IgD-negative memory B cell (primary cell): ENCODE results near the gene NDUFB1. TPM values are rescaled to one million over a fixed set of nuclear protein-coding genes. Genes with fewer than 3 reads are reported as not detected.

Experiments used
- H3K27ac Mint-ChIP-seq, 3 donors: one replicate each; pipeline ENCODE4 v1.8.0; 2020 to 2022; ENCODE audit warnings: mild to moderate bottlenecking in 3 of 3, mixed read lengths in 3 of 3, moderate library complexity in 1 of 3
- H3K27me3 Mint-ChIP-seq: one replicate; pipeline ENCODE4 v1.8.0; 2021; ENCODE audit warnings: mixed read lengths
- H3K36me3 Mint-ChIP-seq: one replicate; pipeline ENCODE4 v1.8.0; 2020; ENCODE audit warnings: mild to moderate bottlenecking, mixed read lengths
- H3K4me1 Mint-ChIP-seq, 3 donors: one replicate each; pipeline ENCODE4 v1.8.0; 2020 to 2022; ENCODE audit warnings: mixed read lengths in 3 of 3, mild to moderate bottlenecking in 1 of 3
- H3K4me3 Mint-ChIP-seq, 4 donors: one replicate each; pipeline ENCODE4 v1.8.0; 2020 to 2022; ENCODE audit warnings: mild to moderate bottlenecking in 4 of 4, mixed read lengths in 4 of 4, moderate library complexity in 3 of 4
- H3K9me3 Mint-ChIP-seq, 3 donors: one replicate each; pipeline ENCODE4 v1.8.0; 2020 to 2021; ENCODE audit warnings: mixed read lengths in 3 of 3, mild to moderate bottlenecking in 1 of 3
- polyA plus RNA-seq: library from polyadenylated mRNA; unstranded; fragments of 300-500 nt; fragmentation: Illumina TruSeq; gene quantifications from one replicate; pipeline ENCODE4 v1.2.3, GENCODE V29; 2021

The NDUFB1 gene
- polyA plus RNA-seq, 1 donor from 2014 or later = 279 TPM

GRCh38 chr14:92108345-92109254, 12.9 kb downstream of the NDUFB1 start:
- H3K27me3 Mint-ChIP-seq = no peaks in the 10 kb centered on the region
- no peaks in the 10 kb centered on the region for H3K9me3 Mint-ChIP-seq
- peaks cover 2% of the 10 kb centered on the region for H3K36me3 Mint-ChIP-seq
- peak overlapping the region; percentile 9 to 81 (median 34) for H3K27ac Mint-ChIP-seq
- H3K4me1 Mint-ChIP-seq = peaks cover 22 to 27% (median 25%) of the 10 kb centered on the region in 3 donors
- peak overlapping the region; percentile 69 to 88 (median 78) for H3K4me3 Mint-ChIP-seq

- peaks cover 26 to 38% (median 38%) of the 10 kb centered on the region in 3 donors for H3K4me1 Mint-ChIP-seq
- H3K4me3 Mint-ChIP-seq = peak within 1 kb of the TSS; percentile 91 to 100 (median 96)
- no peaks in the 10 kb centered on the region for H3K9me3 Mint-ChIP-seq
- peak within 1 kb of the TSS; percentile 64 to 97 (median 79) for H3K27ac Mint-ChIP-seq
- H3K27me3 Mint-ChIP-seq = no peaks in the 10 kb centered on the region
- peaks cover 2% of the 10 kb centered on the region for H3K36me3 Mint-ChIP-seq
Measured at GRCh38 chr14:92106143-92106926, 15.2 kb downstream of the NDUFB1 start, which contains the start of gene ATXN3. TSS of gene ATXN3 (minus strand) at chr14:92106582. CDS start at chr14:92106552, 30 bp downstream.

- Mint-ChIP-seq H3K36me3 (peaks cover 2% of the 10 kb centered on the region), H3K27ac (peak overlapping the region; percentile 64 to 97 (median 79)), H3K4me1 (peaks cover 26 to 38% (median 38%) of the 10 kb centered on the region in 3 donors), H3K27me3 (no peaks in the 10 kb centered on the region), H3K9me3 (no peaks in the 10 kb centered on the region), H3K4me3 (peak overlapping the region; percentile 91 to 100 (median 96))
Measured at GRCh38 chr14:92105893-92106142, 15.7 kb downstream of the NDUFB1 start.

DNA sequence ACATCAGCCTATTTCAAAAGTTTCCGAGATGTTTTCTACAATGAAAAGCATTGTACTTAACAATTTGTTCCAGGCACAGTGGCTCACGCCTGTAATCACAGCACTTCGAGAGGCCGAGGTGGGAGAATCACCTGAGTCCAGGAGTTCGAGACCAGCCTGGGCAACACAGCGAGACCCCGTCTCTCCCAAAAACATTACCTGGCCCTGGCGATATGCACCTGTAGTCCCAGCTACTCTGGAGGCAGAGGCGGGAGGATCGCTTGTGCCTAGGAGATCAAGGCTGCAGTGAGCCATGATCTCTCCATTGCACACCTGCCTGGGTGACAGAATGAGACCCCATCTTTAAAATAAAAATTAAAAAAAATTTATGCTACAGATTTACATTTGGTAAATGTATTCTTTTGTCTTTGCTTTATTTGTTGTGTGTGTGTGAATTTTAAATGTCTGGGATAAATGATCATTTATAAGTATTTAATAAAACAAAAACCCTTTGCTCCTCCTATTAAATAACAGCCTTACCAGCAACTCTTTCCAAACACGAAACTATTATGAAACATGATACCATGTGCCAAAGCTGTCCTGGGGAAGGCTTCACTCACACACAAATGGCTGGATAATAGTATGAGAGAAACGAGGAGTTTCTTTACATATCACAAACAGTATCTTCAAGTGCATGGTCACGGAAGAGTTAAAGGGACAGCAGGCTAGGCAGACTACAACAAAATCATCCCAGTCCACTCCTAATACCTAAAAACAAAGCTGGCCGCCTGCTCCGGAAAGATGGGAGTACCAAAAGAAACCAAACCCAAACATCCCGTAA, 16.2 kb downstream of the NDUFB1 start:
- peak overlapping the region; percentile 64 to 97 (median 79) for H3K27ac Mint-ChIP-seq
- no peaks in the 10 kb centered on the region for H3K27me3 Mint-ChIP-seq
- peaks cover under 1% of the 10 kb centered on the region for H3K36me3 Mint-ChIP-seq
- no peaks in the 10 kb centered on the region for H3K9me3 Mint-ChIP-seq
- H3K4me3 Mint-ChIP-seq = peak overlapping the region; percentile 91 to 100 (median 96)
- peaks cover 31 to 42% (median 40%) of the 10 kb centered on the region in 3 donors for H3K4me1 Mint-ChIP-seq

- H3K9me3 Mint-ChIP-seq = no peaks in the 10 kb centered on the region
- H3K36me3 Mint-ChIP-seq = no peaks in the 10 kb centered on the region
- H3K4me1 Mint-ChIP-seq = peaks cover 33 to 49% (median 34%) of the 10 kb centered on the region in 3 donors
- H3K4me3 Mint-ChIP-seq = peak overlapping the region in 3 of 4 donors; percentile 46 to 91 (median 68)
- H3K27ac Mint-ChIP-seq = no peak overlapping the region
- no peaks in the 10 kb centered on the region for H3K27me3 Mint-ChIP-seq
Measured at GRCh38 chr14:92103363-92103989, 18.0 kb downstream of the NDUFB1 start.

- Mint-ChIP-seq H3K9me3 (no peaks in the 10 kb centered on the region), H3K4me1 (peaks cover 17 to 30% (median 23%) of the 10 kb centered on the region in 3 donors), H3K4me3 (no peak overlapping the region), H3K36me3 (peaks cover 2% of the 10 kb centered on the region), H3K27ac (peak overlapping the region in 1 of 3 donors; percentile 39), H3K27me3 (no peaks in the 10 kb centered on the region)
Measured at GRCh38 chr14:92099802-92100201, 21.7 kb downstream of the NDUFB1 start.

GRCh38 chr14:92093320-92093719, 28.2 kb downstream of the NDUFB1 start:
- Mint-ChIP-seq H3K4me3 (no peak overlapping the region), H3K36me3 (peaks cover 8% of the 10 kb centered on the region), H3K27me3 (no peaks in the 10 kb centered on the region), H3K9me3 (no peaks in the 10 kb centered on the region), H3K27ac (no peak overlapping the region), H3K4me1 (peaks cover 0 to 4% (median 0%) of the 10 kb centered on the region in 3 donors)

GRCh38 chr14:92088494-92088893, 33.0 kb downstream of the NDUFB1 start:
- H3K9me3 Mint-ChIP-seq = no peaks in the 10 kb centered on the region
- H3K27ac Mint-ChIP-seq = no peak overlapping the region

GRCh38 chr14:92074555-92074954, 47.0 kb downstream of the NDUFB1 start:
- no peaks in the 10 kb centered on the region for H3K4me1 Mint-ChIP-seq
- no peaks in the 10 kb centered on the region for H3K27me3 Mint-ChIP-seq
- no peaks in the 10 kb centered on the region for H3K9me3 Mint-ChIP-seq
- peaks cover 4% of the 10 kb centered on the region for H3K36me3 Mint-ChIP-seq
- no peak overlapping the region for H3K4me3 Mint-ChIP-seq
- no peak overlapping the region for H3K27ac Mint-ChIP-seq

More at GRCh38 chr14:92088494-92088893, 33.0 kb downstream of the NDUFB1 start:
- Mint-ChIP-seq H3K4me1 (peaks cover 0 to 4% (median 0%) of the 10 kb centered on the region in 3 donors), H3K36me3 (peaks cover 7% of the 10 kb centered on the region), H3K27me3 (no peaks in the 10 kb centered on the region), H3K4me3 (no peak overlapping the region)

Other genes starting within 250 kb of the NDUFB1 start
- 4.2 TPM for gene FBLN5, start 174.0 kb downstream of the NDUFB1 start, polyA plus RNA-seq
- gene TRIP11, start 81.6 kb downstream of the NDUFB1 start, polyA plus RNA-seq = 74.3 TPM
- 22.7 TPM for gene ATXN3, start 15.1 kb downstream of the NDUFB1 start, polyA plus RNA-seq
- gene CPSF2, start 263 bp upstream of the NDUFB1 start, polyA plus RNA-seq = 27.7 TPM
- not detected for gene SLC24A4, start 201.5 kb upstream of the NDUFB1 start, polyA plus RNA-seq